Prostate gland (tissue), 2 donors: ENCODE data around the gene PLXND1. TPM values are rescaled to one million over a fixed set of nuclear protein-coding genes. Genes with fewer than 3 reads are reported as not detected.

ENCODE experiments used
- DNase-seq: peaks from one replicate; pipeline ENCODE4 v3.0.0-alpha.2; 2019; ENCODE audit warnings: low spot score
- H3K27ac ChIP-seq, 2 donors: fragments of 200-600 bp; sonication (generic); 2 replicates each; pipeline ENCODE4 v1.5.1; 2017 to 2019
- H3K27me3 ChIP-seq: fragments of 200-600 bp; sonication (generic); replicated peaks from 2 replicates; pipeline ENCODE4 v1.5.1; 2019; ENCODE audit not compliant: insufficient read depth
- H3K36me3 ChIP-seq, 2 donors: fragments of 200-600 bp; sonication (generic); 1 replicate in 1 of 2; 2 replicates in 1 of 2; pipeline versions ENCODE4 v1.5.1 to v1.8.1; 2017 to 2019
- H3K4me1 ChIP-seq: fragments of 200-600 bp; sonication (generic); replicated peaks from 2 replicates; pipeline ENCODE4 v1.5.1; 2019
- H3K4me3 ChIP-seq, 2 donors: fragments of 200-600 bp; sonication (generic); 2 replicates each; pipeline ENCODE4 v1.5.1; 2017 to 2019
- H3K9me3 ChIP-seq: fragments of 200-600 bp; sonication (generic); 2 replicates; pipeline ENCODE4 v1.5.1; 2017
- POLR2A ChIP-seq: fragments of 450-650 bp; IDR thresholded peaks from one replicate; pipeline ENCODE4 v1.6.1; 2016; ENCODE audit warnings: antibody characterized with exemption, mild to moderate bottlenecking
- POLR2AphosphoS5 ChIP-seq: sonication (generic); formaldehyde crosslinking; IDR thresholded peaks from one replicate; pipeline ENCODE4 v1.6.1; 2017; ENCODE audit warnings: antibody characterized with exemption
- WGBS: methylation state at CpG from one replicate; pipeline ENCODE4 v1.1.5; 2018; 5-methylcytosine and 5-hydroxymethylcytosine counted together
- intact Hi-C: fragments of 100-400 bp; cut with DNase I; formaldehyde crosslinking; loops from one replicate; pipeline ENCODE4 v1.14.2; 2022
- total RNA-seq, 2 donors: library from RNA; depleted of rRNA; stranded (reverse); fragments of >200 nt; gene quantifications; one replicate each; pipeline ENCODE4 v1.1.0, GENCODE V29; 2016
- TF ChIP-seq, protein P1 (sequence below), 4 experiments: fragments of 200-600 bp in 2 of 4; fragments of 450-650 bp in 2 of 4; sonication (generic) in 2 of 4; IDR thresholded peaks; 1 replicate in 3 of 4; 2 replicates in 1 of 4; pipeline ENCODE4 v1.5.1; 2016 to 2019; ENCODE audit warnings: antibody characterized with exemption in 4 of 4, mild to moderate bottlenecking in 2 of 4, moderate library complexity in 2 of 4

The PLXND1 gene
- total RNA-seq, 2 donors from 2014 or later, result 19.7 to 83.6 TPM

DNA sequence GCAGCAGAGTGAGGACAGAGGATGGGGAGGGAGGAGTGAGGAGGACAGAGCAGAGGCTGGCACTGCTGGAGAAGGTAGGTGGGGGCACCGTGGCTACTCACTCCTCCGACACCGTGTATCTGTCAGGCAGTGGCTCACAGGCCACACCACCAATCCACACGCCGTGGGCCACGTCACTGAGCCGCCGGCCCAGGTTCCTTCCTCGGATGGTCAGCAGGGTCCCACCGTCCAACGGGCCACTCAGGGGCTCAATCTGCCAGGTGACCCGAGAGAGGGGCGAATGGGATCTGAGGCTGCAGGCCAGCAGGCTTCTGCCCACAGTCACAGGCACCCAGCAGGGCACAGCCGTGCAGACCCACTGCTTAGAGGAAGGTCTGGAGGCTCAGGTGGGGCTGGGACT lies 33.0 kb downstream of the PLXND1 start:
- Histone ChIP-seq H3K36me3 (no peaks in the 10 kb centered on the region), H3K9me3 (no peaks in the 10 kb centered on the region), H3K27me3 (no peaks in the 10 kb centered on the region), H3K27ac (no peak overlapping the region), H3K4me1 (no peaks in the 10 kb centered on the region), H3K4me3 (no peak overlapping the region)
- 94% methylated on average over 13 of the region's 14 CpGs for WGBS
- TF ChIP-seq POLR2AphosphoS5 (no peak), POLR2A (no peak)
- TF ChIP-seq, protein P1, sequence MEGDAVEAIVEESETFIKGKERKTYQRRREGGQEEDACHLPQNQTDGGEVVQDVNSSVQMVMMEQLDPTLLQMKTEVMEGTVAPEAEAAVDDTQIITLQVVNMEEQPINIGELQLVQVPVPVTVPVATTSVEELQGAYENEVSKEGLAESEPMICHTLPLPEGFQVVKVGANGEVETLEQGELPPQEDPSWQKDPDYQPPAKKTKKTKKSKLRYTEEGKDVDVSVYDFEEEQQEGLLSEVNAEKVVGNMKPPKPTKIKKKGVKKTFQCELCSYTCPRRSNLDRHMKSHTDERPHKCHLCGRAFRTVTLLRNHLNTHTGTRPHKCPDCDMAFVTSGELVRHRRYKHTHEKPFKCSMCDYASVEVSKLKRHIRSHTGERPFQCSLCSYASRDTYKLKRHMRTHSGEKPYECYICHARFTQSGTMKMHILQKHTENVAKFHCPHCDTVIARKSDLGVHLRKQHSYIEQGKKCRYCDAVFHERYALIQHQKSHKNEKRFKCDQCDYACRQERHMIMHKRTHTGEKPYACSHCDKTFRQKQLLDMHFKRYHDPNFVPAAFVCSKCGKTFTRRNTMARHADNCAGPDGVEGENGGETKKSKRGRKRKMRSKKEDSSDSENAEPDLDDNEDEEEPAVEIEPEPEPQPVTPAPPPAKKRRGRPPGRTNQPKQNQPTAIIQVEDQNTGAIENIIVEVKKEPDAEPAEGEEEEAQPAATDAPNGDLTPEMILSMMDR (IDR thresholded peaks at IDR 0.05), result no peak
- DNase-seq, result no peak
- intact Hi-C loops, result no loop called here

DNA sequence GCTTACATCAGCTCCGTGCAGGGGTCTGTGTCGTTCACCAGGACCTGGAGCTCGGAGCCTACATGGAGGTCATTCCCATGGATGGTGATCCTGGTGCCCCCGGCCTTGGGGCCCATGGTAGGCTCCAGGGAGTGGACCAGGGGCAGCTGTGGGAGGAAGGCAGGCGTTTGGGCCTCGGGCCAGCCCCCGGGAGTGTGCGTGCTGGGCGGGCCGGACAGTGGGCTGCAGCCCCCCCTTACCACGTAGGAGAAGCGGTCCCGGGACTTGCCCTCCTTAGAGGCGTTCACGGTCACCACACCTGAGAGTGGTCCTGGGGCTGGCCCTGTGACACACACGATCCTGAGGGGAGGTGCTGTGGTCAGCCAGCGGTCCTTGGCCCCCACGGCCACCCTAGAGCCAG lies 33.9 kb downstream of the PLXND1 start:
- TF ChIP-seq, protein P1 (IDR thresholded peaks at IDR 0.05), result no peak
- TF ChIP-seq POLR2A (no peak), POLR2AphosphoS5 (no peak)
- no peak overlapping the region for H3K27ac ChIP-seq
- no peak overlapping the region for H3K4me3 ChIP-seq
- no peaks in the 10 kb centered on the region for H3K27me3 ChIP-seq
- intact Hi-C loops, result no loop called here
- DNase-seq, result no peak
- no peaks in the 10 kb centered on the region for H3K9me3 ChIP-seq
- H3K36me3 ChIP-seq, result no peaks in the 10 kb centered on the region
- no peaks in the 10 kb centered on the region for H3K4me1 ChIP-seq
- WGBS, result 90% methylated on average over 16 of the region's 18 CpGs

DNA sequence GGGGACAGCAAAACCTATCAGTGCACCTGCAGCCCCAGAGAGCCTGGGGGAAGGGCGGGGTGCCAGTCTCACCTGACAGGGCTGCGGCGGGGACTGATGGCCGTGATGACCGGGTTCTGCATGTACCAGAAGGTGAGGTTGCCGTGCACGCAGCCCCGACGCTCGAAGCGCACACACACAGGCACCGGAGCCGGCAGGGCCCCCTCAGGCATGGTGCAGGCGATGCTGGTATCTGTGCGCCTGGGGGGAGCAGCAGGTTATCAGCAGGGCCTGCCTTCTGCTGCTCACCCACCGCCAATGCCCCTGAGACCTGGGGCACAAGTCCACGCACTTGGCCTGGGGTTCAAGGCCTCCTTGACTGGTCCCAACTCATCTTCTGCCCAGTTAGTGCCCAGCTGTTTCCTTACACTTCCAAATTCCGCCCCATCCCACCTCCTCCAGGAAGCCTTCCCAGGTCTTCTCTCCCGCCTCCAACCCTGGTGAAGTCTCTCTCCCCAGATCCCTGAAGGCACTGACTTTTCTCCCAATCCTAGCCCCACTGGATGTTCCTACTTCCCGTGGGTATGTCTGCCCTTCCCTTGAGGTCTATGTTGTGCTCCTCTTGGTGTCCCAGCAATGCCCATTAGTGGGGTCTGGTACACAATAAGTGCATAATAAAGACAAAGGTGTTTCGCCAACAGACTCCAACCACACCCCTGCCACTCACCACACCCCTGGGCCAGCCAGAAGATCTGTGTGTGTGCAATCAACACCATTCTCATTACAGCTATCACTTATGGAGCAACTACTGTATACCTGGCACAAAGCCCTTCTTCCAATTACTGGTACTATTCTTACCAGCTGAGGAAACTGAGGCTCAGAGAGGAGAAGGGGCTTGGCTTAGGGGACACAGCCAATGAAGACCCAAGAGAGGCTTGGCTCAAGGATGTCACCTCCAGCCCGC lies 34.6 kb downstream of the PLXND1 start:
- TF ChIP-seq POLR2AphosphoS5 (no peak), POLR2A (no peak)
- TF ChIP-seq, protein P1 (IDR thresholded peaks at IDR 0.05), result no peak
- H3K27me3 ChIP-seq, result no peaks in the 10 kb centered on the region
- no peaks in the 10 kb centered on the region for H3K9me3 ChIP-seq
- 96% methylated on average over 22 of the region's 22 CpGs for WGBS
- H3K4me1 ChIP-seq, result no peaks in the 10 kb centered on the region
- no peak overlapping the region for H3K27ac ChIP-seq
- DNase-seq, result no peak
- H3K36me3 ChIP-seq, result no peaks in the 10 kb centered on the region
- intact Hi-C loops, result no loop called here
- H3K4me3 ChIP-seq, result no peak overlapping the region

DNA sequence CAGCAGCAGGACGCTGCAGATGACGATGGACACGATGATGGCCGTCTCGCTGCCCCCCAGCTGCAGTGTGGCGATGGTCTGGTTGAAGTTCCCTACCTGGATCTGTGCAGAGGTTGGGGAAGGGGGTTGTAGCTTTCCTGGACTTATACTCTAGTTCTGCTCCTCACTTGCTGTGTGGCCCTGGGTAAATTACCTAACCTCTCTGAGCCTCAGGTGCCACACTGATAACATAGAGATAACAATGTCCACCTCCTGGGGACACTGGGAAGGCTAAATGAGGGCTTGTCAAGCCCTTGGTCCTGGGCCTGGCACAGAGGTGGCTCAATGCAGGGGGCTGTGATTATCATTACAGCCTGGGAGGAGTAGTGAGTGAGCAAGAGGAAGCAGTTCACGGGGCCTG lies 36.6 kb downstream of the PLXND1 start:
- Histone ChIP-seq H3K4me1 (no peaks in the 10 kb centered on the region), H3K36me3 (no peaks in the 10 kb centered on the region), H3K27me3 (no peaks in the 10 kb centered on the region), H3K9me3 (no peaks in the 10 kb centered on the region), H3K4me3 (no peak overlapping the region), H3K27ac (no peak overlapping the region)
- TF ChIP-seq POLR2A, result no peak
- TF ChIP-seq, protein P1 (IDR thresholded peaks at IDR 0.05), result no peak
- no peak for TF ChIP-seq POLR2AphosphoS5
- 96% methylated on average over 7 of the region's 7 CpGs for WGBS
- no peak for DNase-seq
- intact Hi-C loops, result no loop called here

DNA sequence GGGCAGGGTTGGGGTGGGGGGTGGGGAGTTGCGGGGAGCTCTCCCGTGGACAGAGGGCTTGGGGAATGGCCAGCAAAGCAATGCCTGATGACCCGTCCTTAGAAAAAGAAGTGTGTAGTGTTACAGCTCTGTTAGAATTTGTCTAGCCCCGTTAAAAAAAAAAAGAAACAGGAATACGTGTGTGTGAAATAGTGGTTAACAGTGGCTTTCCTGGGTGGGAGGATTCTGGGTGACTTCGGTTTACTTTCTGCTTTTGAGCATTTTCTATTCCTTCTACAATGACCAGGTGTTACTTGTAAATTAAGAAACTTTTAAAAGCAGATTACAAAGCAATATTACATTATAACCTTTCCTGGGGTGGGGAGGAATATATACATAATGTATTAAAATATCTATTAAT lies 38.5 kb downstream of the PLXND1 start:
- TF ChIP-seq POLR2A (no peak), POLR2AphosphoS5 (no peak)
- TF ChIP-seq, protein P1 (IDR thresholded peaks at IDR 0.05), result no peak
- Histone ChIP-seq H3K4me3 (no peak overlapping the region), H3K4me1 (no peaks in the 10 kb centered on the region), H3K27ac (no peak overlapping the region), H3K27me3 (no peaks in the 10 kb centered on the region), H3K36me3 (no peaks in the 10 kb centered on the region), H3K9me3 (no peaks in the 10 kb centered on the region)
- intact Hi-C loops, result no loop called here
- no peak for DNase-seq
- WGBS, result 49% methylated on average over 6 of the region's 6 CpGs
